GM12878 (cell line): ENCODE data around the gene SMIM14. TPM values are rescaled to one million over a fixed set of nuclear protein-coding genes. Genes with fewer than 3 reads are reported as not detected.
"Not testable (repeated sequence)": the region's sequence is repeated elsewhere in the genome, so short reads cannot be mapped to it uniquely, and the experiment has no call there.

ENCODE experiments used
- ATAC-seq: fragments of 200-7000 bp; cut with Tn5 transposase; 3 replicates; pipeline ENCODE4 v1.9.1; 2020; ENCODE audit warnings: mild to moderate bottlenecking, moderate library complexity
- BruUV-seq: library from RNA; stranded (reverse); fragments of 400-500 nt; replicated peaks from 2 replicates; lab custom pipeline; 2021; lab: Mats Ljungman, UMichigan
- CTCF ChIA-PET: fragments of 300-600 bp; sonication (Branson Sonifier 250); formaldehyde crosslinking; extraction: SDS; loops from one replicate; lab custom pipeline; 2021; ENCODE audit warnings: inconsistent platforms; lab: Yijun Ruan, JAX
- POLR2A ChIA-PET: fragments of 350-600 bp; formaldehyde crosslinking; extraction: SDS; loops from one replicate; lab custom pipeline; 2021; ENCODE audit warnings: inconsistent platforms; lab: Charles Lee
- RAD21 ChIA-PET: fragments of 300-600 bp; sonication (Branson Sonifier 250); formaldehyde crosslinking; loops from one replicate; lab custom pipeline; 2023; ENCODE audit warnings: antibody characterized with exemption; ENCODE audit not compliant: unreplicated experiment; lab: Charles Lee
- SMC1A ChIA-PET: fragments of 300-600 bp; sonication (Branson Sonifier 250); formaldehyde crosslinking; loops from one replicate; lab custom pipeline; 2023; ENCODE audit not compliant: unreplicated experiment, uncharacterized antibody; lab: Charles Lee
- DNase-seq: peaks from one replicate; pipeline ENCODE4 v3.0.0-alpha.2; 2011; ENCODE audit warnings: low read depth, low spot score
- FAIRE-seq: peaks from 3 replicates; lab custom pipeline; 2011; peaks lifted over from hg19 to GRCh38; lab: Jason Lieb, UNC
- H2AFZ ChIP-seq: 2 replicates; pipeline ENCODE4 v1.6.0; 2011; ENCODE audit warnings: low read depth, low read length, control low read depth; ENCODE audit not compliant: control insufficient read depth
- H3K27ac ChIP-seq: 2 replicates; pipeline ENCODE4 v1.5.1; 2011; ENCODE audit warnings: control low read depth; ENCODE audit not compliant: control insufficient read depth, insufficient read depth
- H3K27me3 ChIP-seq, 2 experiments: replicated peaks in 1 of 2; 2 replicates each; pipeline versions ENCODE4 v1.6.0 to v1.6.1; 2011; ENCODE audit warnings: low read length in 1 of 2; ENCODE audit not compliant: control insufficient read depth in 2 of 2, insufficient read depth in 2 of 2
- H3K36me3 ChIP-seq, 2 experiments: 2 replicates each; pipeline ENCODE4 v1.5.1; 2011; ENCODE audit warnings: low read length in 1 of 2; ENCODE audit not compliant: control insufficient read depth in 2 of 2, insufficient read depth in 2 of 2
- H3K4me1 ChIP-seq: 2 replicates; pipeline ENCODE4 v1.6.1; 2011; ENCODE audit warnings: mild to moderate bottlenecking, low read length, moderate library complexity, mixed read lengths; ENCODE audit not compliant: control insufficient read depth, insufficient read depth
- H3K4me2 ChIP-seq: 2 replicates; pipeline ENCODE4 v1.6.0; 2011; ENCODE audit warnings: control low read depth; ENCODE audit not compliant: control insufficient read depth, insufficient read depth
- H3K4me3 ChIP-seq: fragments of 200-600 bp; sonication (generic); 2 replicates; pipeline ENCODE4 v1.5.1; 2016
- H3K79me2 ChIP-seq: 2 replicates; pipeline ENCODE4 v1.6.0; 2011; ENCODE audit warnings: low read length; ENCODE audit not compliant: control insufficient read depth, insufficient read depth
- H3K9ac ChIP-seq: 2 replicates; pipeline ENCODE4 v1.8.0; 2011; ENCODE audit warnings: low read length, control low read depth, mixed read lengths; ENCODE audit not compliant: control insufficient read depth, insufficient read depth
- H3K9me3 ChIP-seq: replicated peaks from 3 replicates; pipeline ENCODE4 v1.5.1; 2011; ENCODE audit warnings: mild to moderate bottlenecking, low read length; ENCODE audit not compliant: control insufficient read depth, insufficient read depth
- H4K20me1 ChIP-seq: 2 replicates; pipeline ENCODE4 v1.6.0; 2011; ENCODE audit not compliant: control insufficient read depth, insufficient read depth
- FOXM1 ChIP-seq: IDR thresholded peaks from 2 replicates; pipeline ENCODE4 v1.6.1; 2012; ENCODE audit warnings: low read depth, mild to moderate bottlenecking, inconsistent platforms, low read length, moderate library complexity
- NFXL1 ChIP-seq: fragments of 450-650 bp; IDR thresholded peaks from 2 replicates; pipeline ENCODE4 v1.6.1; 2017; ENCODE audit warnings: antibody characterized with exemption, mild to moderate bottlenecking, borderline replicate concordance
- SMAD1 ChIP-seq: fragments of 450-650 bp; IDR thresholded peaks from 2 replicates; pipeline ENCODE4 v1.6.1; 2018; ENCODE audit warnings: mild to moderate bottlenecking, low read depth; ENCODE audit not compliant: partially characterized antibody
- ZNF384 ChIP-seq: IDR thresholded peaks from 2 replicates; pipeline ENCODE4 v1.6.1; 2012; ENCODE audit warnings: low read depth, mild to moderate bottlenecking, low read length, improper control_type of control experiment, borderline replicate concordance
- WGBS: methylation state at CpG from one replicate; pipeline ENCODE4 v1.1.6; 2016; ENCODE audit warnings: low lambda C conversion rate; ENCODE audit not compliant: insufficient replicate concordance, insufficient coverage; ENCODE audit errors: missing lambda C conversion rate; 5-methylcytosine and 5-hydroxymethylcytosine counted together
- in situ Hi-C: fragments of 300-500 bp; cut with MboI; formaldehyde crosslinking; loops from 9 replicates; pipeline ENCODE4 v1.14.3; 2018; ENCODE audit warnings: mixed read lengths
- intact Hi-C: fragments of 100-400 bp; cut with micrococcal nuclease; formaldehyde crosslinking; loops from one replicate; pipeline ENCODE4 v1.14.2; 2022; ENCODE audit not compliant: unreplicated experiment
- polyA plus RNA-seq, 11 experiments: library from polyadenylated mRNA; depleted of rRNA in 4 of 11; unstranded in 6 of 11; stranded (reverse) in 5 of 11; fragments of >200 nt; fragmentation: Nextera tagmentation in 4 of 11; fragmentation: Illumina TruSeq in 1 of 11; extraction: Ambion mirVana in 4 of 11; extraction: Trizol in 1 of 11; gene quantifications; 1 replicate in 1 of 11; 2 replicates in 10 of 11; pipeline versions ENCODE4 v1.2.1 to v1.2.3, GENCODE V29; 2011 to 2016; ENCODE audit warnings: inconsistent platforms in 2 of 11, missing spikeins in 2 of 11, low read depth in 1 of 11
- total RNA-seq, 4 experiments: library from RNA; depleted of rRNA in 3 of 4; stranded (reverse); fragments of >200 nt in 3 of 4; fragmentation: Illumina TruSeq in 1 of 4; extraction: Trizol in 1 of 4; gene quantifications; 2 replicates each; pipeline versions ENCODE4 v1.2.1 to v1.2.3, GENCODE V29; 2013 to 2021
- TF ChIP-seq, protein P1 (sequence below): fragments of 450-650 bp; IDR thresholded peaks from 2 replicates; pipeline ENCODE4 v1.6.1; 2017; ENCODE audit warnings: mild to moderate bottlenecking, moderate library complexity
- TF ChIP-seq, protein P2 (sequence below): fragments of 450-650 bp; IDR thresholded peaks from 2 replicates; pipeline ENCODE4 v1.6.1; 2017; ENCODE audit warnings: borderline replicate concordance
- TF ChIP-seq, protein P3 (sequence below): IDR thresholded peaks from 2 replicates; pipeline ENCODE4 v1.6.1; 2012; ENCODE audit warnings: improper control_type of control experiment, low read depth, low read length; ENCODE audit not compliant: insufficient replicate concordance

Gene SMIM14
- total and polyA plus RNA-seq, 10 of the 15 experiments (the other 5 are each of a cell fraction or from before 2014, with no cell fraction given): 125 to 671 (median 188) TPM

DNA sequence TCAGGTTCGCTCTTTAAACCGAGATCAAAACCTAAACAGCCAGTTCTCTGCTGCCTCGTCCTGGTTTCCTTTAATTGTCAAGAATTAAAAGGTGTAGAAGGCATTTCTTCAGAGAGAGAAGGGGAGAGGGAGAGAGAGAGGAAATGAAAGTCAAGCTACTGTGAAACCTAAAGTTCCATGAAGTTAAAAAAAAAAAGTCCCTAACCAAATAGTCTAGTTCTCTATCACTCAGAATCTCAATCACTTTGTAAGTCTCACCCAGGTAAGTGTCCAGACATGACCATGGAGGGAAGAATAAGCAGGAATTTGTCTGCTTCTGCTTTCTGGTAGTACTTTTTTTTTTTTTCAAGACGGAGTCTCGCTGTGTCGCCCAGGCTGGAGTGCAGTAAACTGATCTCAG, 18.8 kb upstream of the SMIM14 start (continued):
- TF ChIP-seq, protein P1, sequence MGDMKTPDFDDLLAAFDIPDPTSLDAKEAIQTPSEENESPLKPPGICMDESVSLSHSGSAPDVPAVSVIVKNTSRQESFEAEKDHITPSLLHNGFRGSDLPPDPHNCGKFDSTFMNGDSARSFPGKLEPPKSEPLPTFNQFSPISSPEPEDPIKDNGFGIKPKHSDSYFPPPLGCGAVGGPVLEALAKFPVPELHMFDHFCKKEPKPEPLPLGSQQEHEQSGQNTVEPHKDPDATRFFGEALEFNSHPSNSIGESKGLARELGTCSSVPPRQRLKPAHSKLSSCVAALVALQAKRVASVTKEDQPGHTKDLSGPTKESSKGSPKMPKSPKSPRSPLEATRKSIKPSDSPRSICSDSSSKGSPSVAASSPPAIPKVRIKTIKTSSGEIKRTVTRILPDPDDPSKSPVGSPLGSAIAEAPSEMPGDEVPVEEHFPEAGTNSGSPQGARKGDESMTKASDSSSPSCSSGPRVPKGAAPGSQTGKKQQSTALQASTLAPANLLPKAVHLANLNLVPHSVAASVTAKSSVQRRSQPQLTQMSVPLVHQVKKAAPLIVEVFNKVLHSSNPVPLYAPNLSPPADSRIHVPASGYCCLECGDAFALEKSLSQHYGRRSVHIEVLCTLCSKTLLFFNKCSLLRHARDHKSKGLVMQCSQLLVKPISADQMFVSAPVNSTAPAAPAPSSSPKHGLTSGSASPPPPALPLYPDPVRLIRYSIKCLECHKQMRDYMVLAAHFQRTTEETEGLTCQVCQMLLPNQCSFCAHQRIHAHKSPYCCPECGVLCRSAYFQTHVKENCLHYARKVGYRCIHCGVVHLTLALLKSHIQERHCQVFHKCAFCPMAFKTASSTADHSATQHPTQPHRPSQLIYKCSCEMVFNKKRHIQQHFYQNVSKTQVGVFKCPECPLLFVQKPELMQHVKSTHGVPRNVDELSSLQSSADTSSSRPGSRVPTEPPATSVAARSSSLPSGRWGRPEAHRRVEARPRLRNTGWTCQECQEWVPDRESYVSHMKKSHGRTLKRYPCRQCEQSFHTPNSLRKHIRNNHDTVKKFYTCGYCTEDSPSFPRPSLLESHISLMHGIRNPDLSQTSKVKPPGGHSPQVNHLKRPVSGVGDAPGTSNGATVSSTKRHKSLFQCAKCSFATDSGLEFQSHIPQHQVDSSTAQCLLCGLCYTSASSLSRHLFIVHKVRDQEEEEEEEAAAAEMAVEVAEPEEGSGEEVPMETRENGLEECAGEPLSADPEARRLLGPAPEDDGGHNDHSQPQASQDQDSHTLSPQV: peak; percentile 23; the same call in 1 of the 2 replicates
- TF ChIP-seq, protein P2, sequence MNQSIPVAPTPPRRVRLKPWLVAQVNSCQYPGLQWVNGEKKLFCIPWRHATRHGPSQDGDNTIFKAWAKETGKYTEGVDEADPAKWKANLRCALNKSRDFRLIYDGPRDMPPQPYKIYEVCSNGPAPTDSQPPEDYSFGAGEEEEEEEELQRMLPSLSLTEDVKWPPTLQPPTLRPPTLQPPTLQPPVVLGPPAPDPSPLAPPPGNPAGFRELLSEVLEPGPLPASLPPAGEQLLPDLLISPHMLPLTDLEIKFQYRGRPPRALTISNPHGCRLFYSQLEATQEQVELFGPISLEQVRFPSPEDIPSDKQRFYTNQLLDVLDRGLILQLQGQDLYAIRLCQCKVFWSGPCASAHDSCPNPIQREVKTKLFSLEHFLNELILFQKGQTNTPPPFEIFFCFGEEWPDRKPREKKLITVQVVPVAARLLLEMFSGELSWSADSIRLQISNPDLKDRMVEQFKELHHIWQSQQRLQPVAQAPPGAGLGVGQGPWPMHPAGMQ: no peak
- TF ChIP-seq SMAD1 (no peak), NFXL1 (no peak), ZNF384 (peak; percentile 37; the same call in 1 of the 2 replicates), FOXM1 (peak; percentile 58)
- TF ChIP-seq, protein P3, sequence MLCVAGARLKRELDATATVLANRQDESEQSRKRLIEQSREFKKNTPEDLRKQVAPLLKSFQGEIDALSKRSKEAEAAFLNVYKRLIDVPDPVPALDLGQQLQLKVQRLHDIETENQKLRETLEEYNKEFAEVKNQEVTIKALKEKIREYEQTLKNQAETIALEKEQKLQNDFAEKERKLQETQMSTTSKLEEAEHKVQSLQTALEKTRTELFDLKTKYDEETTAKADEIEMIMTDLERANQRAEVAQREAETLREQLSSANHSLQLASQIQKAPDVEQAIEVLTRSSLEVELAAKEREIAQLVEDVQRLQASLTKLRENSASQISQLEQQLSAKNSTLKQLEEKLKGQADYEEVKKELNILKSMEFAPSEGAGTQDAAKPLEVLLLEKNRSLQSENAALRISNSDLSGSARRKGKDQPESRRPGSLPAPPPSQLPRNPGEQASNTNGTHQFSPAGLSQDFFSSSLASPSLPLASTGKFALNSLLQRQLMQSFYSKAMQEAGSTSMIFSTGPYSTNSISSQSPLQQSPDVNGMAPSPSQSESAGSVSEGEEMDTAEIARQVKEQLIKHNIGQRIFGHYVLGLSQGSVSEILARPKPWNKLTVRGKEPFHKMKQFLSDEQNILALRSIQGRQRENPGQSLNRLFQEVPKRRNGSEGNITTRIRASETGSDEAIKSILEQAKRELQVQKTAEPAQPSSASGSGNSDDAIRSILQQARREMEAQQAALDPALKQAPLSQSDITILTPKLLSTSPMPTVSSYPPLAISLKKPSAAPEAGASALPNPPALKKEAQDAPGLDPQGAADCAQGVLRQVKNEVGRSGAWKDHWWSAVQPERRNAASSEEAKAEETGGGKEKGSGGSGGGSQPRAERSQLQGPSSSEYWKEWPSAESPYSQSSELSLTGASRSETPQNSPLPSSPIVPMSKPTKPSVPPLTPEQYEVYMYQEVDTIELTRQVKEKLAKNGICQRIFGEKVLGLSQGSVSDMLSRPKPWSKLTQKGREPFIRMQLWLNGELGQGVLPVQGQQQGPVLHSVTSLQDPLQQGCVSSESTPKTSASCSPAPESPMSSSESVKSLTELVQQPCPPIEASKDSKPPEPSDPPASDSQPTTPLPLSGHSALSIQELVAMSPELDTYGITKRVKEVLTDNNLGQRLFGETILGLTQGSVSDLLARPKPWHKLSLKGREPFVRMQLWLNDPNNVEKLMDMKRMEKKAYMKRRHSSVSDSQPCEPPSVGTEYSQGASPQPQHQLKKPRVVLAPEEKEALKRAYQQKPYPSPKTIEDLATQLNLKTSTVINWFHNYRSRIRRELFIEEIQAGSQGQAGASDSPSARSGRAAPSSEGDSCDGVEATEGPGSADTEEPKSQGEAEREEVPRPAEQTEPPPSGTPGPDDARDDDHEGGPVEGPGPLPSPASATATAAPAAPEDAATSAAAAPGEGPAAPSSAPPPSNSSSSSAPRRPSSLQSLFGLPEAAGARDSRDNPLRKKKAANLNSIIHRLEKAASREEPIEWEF: no peak

DNA sequence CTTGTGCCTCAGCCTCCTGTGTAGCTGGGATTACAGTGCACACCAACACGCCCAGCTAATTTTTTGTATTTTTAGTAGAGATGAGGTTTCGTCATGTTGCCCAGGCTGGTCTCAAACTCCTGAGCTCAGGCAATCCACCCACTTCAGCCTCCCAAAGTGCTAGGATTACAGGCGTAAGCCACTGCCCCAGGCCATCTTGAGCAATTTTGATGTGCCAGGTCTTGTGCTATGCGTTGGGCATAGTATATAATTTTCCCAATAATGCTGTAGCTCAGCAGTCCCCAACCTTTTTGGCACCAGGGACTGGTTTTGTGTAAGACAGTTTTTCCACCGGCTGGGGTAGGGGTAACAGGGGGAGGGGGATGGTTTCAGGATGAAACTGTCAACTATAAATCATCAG, 18.0 kb upstream of the SMIM14 start:
- in situ Hi-C loops, H3K9me3 ChIP-seq, H2AFZ ChIP-seq, intact Hi-C loops, H3K9ac ChIP-seq, H4K20me1 ChIP-seq, BruUV-seq, H3K27ac ChIP-seq, DNase-seq, H3K79me2 ChIP-seq, H3K4me2 ChIP-seq, H3K4me3 ChIP-seq, FAIRE-seq, H3K36me3 ChIP-seq, H3K27me3 ChIP-seq, ATAC-seq: not testable (repeated sequence)
- ChIA-PET RAD21 (interaction anchor here (0.7 to 4.1 kb wide), 10 partner anchors 17 to 137 kb away, joined by 3 to 31 read pairs (median 4); partner anchors contain the start of genes SMIM14 and UGDH), CTCF (interaction anchor here (0.6 to 3.8 kb wide), 4 partner anchors 16 to 383 kb away, joined by 3 to 29 read pairs (median 6); no protein-coding TSS in a partner anchor), POLR2A (interaction anchor here (0.5 to 1.9 kb wide), 6 partner anchors 16 to 201 kb away, joined by 3 to 7 read pairs (median 5); no protein-coding TSS in a partner anchor), SMC1A (interaction anchor here (1.1 to 6.1 kb wide), 13 partner anchors 9 to 196 kb away, joined by 3 to 45 read pairs (median 4); partner anchors contain the start of genes SMIM14 and UGDH)
- peaks cover 31% of the 10 kb centered on the region for H3K4me1 ChIP-seq
- 90% methylated on average over 5 of the region's 5 CpGs for WGBS
